COLO829 (cell line): ENCODE measurements around the gene NPY1R.

Experiments used
- DNase-seq: peaks from one replicate; pipeline ENCODE4 v3.0.0; 2012; ENCODE audit warnings: low spot score

The NPY1R gene

DNA sequence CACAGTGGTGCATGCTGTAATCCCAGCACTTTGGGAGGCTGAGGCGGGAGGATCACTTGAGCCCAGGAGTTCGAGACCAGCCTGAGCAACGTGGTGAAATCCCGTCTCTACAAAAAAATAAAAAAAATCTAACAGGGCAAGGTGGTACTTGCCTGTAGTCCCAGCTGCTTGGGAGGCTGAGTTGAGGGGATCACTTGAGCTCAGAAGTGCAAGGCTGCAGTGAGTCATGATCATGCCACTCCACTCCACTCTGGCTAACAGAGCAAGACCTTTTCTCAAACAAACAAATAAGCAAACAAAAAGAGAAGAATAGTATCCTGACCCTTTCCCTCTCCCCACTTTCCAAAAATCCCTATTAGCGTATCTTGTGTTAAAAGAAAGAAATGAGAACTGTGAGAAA lies 52.7 kb downstream of the NPY1R start:
- DNase-seq: no peak

- no peak for DNase-seq
These were observed 57.5 kb downstream of the NPY1R start for GRCh38 chr4:163274861-163275260.
